Measurements from ENCODE around the gene TBC1D26.
"Not testable (repeated sequence)": the region's sequence is repeated elsewhere in the genome, so short reads cannot be mapped to it uniquely, and the experiment has no call there.

The TBC1D26 gene

GRCh38 chr17:15731900-15732299 is at the start of gene TBC1D26:
TSS of gene TBC1D26 (plus strand) at chr17:15732283. CDS start at chr17:15735349, 3,066 bp downstream.
- not testable (repeated sequence) for DNase-seq (ENCODE audit: low read depth); H3K4me3 ChIP-seq (ENCODE audit: low read depth, low read length)

- not testable (repeated sequence) for DNase-seq (ENCODE audit: low read depth)
- peak overlapping the region; percentile 65 for H3K4me3 ChIP-seq (ENCODE audit: low read depth, low read length)
These were observed 48.9 kb upstream of the TBC1D26 start for GRCh38 chr17:15683135-15683534.

- not testable (repeated sequence) for DNase-seq (ENCODE audit: low read depth)
- H3K4me3 ChIP-seq (ENCODE audit: low read depth, low read length), result peak within 1 kb of the TSS; percentile 65
These were observed 48.1 kb upstream of the TBC1D26 start, which contains the start of gene TRIM16 for GRCh38 chr17:15683824-15684478. TSS of gene TRIM16 (minus strand) at chr17:15684311. CDS start at chr17:15651609, 32,702 bp downstream.

- DNase-seq (ENCODE audit: low read depth); H3K4me3 ChIP-seq (ENCODE audit: low read depth, low read length): not testable (repeated sequence)
These were observed 44.6 kb upstream of the TBC1D26 start for GRCh38 chr17:15687494-15687893.

GRCh38 chr17:15698967-15699366 is 33.1 kb upstream of the TBC1D26 start:
- DNase-seq (ENCODE audit: low read depth), result not testable (repeated sequence)
- H3K4me3 ChIP-seq (ENCODE audit: low read depth, low read length), result peak overlapping the region; percentile 59

GRCh38 chr17:15699413-15699924 is 32.6 kb upstream of the TBC1D26 start, which contains the start of gene ZNF286A:
TSS of gene ZNF286A (plus strand) at chr17:15699752. CDS start at chr17:15700330, 578 bp downstream.
- DNase-seq (ENCODE audit: low read depth), result peak; percentile 96
- peak within 1 kb of the TSS; percentile 59 for H3K4me3 ChIP-seq (ENCODE audit: low read depth, low read length)

- peak overlapping the region; percentile 59 for H3K4me3 ChIP-seq (ENCODE audit: low read depth, low read length)
- DNase-seq (ENCODE audit: low read depth), result not testable (repeated sequence)
These were observed 32.1 kb upstream of the TBC1D26 start for GRCh38 chr17:15699937-15700336.

- not testable (repeated sequence) for DNase-seq (ENCODE audit: low read depth); H3K4me3 ChIP-seq (ENCODE audit: low read depth, low read length)
These were observed 27.8 kb upstream of the TBC1D26 start for GRCh38 chr17:15704239-15704638.

GRCh38 chr17:15704813-15705212 is 27.3 kb upstream of the TBC1D26 start:
- DNase-seq (ENCODE audit: low read depth); H3K4me3 ChIP-seq (ENCODE audit: low read depth, low read length): not testable (repeated sequence)

GRCh38 chr17:15708879-15709278 is 23.2 kb upstream of the TBC1D26 start:
- not testable (repeated sequence) for H3K4me3 ChIP-seq (ENCODE audit: low read depth, low read length); DNase-seq (ENCODE audit: low read depth)

- DNase-seq (ENCODE audit: low read depth); H3K4me3 ChIP-seq (ENCODE audit: low read depth, low read length): not testable (repeated sequence)
These were observed 15.2 kb upstream of the TBC1D26 start for GRCh38 chr17:15716601-15717563.

GRCh38 chr17:15730535-15730934 is 1.5 kb upstream of the TBC1D26 start:
- H3K4me3 ChIP-seq (ENCODE audit: low read depth, low read length); DNase-seq (ENCODE audit: low read depth): not testable (repeated sequence)

GRCh38 chr17:15733174-15733789 is 1.2 kb downstream of the TBC1D26 start:
- DNase-seq (ENCODE audit: low read depth); H3K4me3 ChIP-seq (ENCODE audit: low read depth, low read length): not testable (repeated sequence)

- not testable (repeated sequence) for DNase-seq (ENCODE audit: low read depth); H3K4me3 ChIP-seq (ENCODE audit: low read depth, low read length)
These were observed 4.5 kb downstream of the TBC1D26 start for GRCh38 chr17:15736578-15736977.
